ENCODE results near the gene FGG. TPM values are rescaled to one million over a fixed set of nuclear protein-coding genes. Genes with fewer than 3 reads are reported as not detected.

Gene FGG
- total RNA-seq, 1 donor = not detected

DNA sequence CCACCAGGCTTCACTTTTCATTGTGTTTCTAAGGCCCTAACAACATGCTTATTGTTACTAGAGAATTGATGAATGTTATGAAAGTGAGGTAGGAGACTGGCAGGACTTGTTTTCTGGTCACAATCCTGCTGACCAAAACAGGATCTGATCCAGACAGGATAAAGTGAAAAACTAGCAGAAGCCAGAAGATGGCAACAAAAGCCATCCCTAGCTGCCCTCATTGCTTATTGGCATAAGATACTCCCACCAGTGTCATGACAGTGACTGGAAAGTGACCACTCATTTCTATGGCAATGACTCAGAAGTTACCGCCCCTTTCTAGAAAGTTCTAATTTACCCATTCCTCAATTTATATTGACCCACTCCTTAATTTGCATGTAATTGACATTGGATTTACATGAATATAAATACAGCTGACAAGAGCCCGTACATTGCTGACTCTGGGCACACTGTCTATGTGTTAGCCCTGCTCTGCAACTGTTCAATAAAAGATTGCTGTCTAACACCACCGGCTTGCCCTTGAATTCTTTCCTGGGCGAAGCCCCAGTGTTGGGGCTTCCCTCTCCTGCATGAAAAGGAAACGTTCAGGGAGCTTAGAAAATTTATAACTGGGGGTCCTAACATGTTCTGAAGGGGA lies 30.0 kb upstream of the FGG start:
- H3K4me1 ChIP-seq (ENCODE audit: insufficient read depth, low read length) = peaks cover 1% of the 10 kb centered on the region
- H3K27ac ChIP-seq (ENCODE audit: low read depth, low read length) = no peak overlapping the region
- no peaks in the 10 kb centered on the region for H3K36me3 ChIP-seq (ENCODE audit: insufficient read depth, low read length)

GRCh38 chr4:154640999-154641398 lies 28.5 kb upstream of the FGG start:
- DNase-seq (ENCODE audit: insufficient read length, low spot score, missing footprints) = no peak
- no peak overlapping the region for H3K4me2 ChIP-seq (ENCODE audit: insufficient read depth, low read length)
- no peak for TF ChIP-seq CTCF (IDR thresholded peaks at IDR 0.05; ENCODE audit: extremely low read depth, low read depth, low read length)

More for the DNA sequence above, 30.0 kb upstream of the FGG start:
- H3K4me2 ChIP-seq (ENCODE audit: insufficient read depth, low read length) = no peak overlapping the region
- no peak overlapping the region for H2AFZ ChIP-seq (ENCODE audit: low read length)
- DNase-seq (ENCODE audit: insufficient read length, low spot score, missing footprints) = no peak
- H3K9me3 ChIP-seq (ENCODE audit: low read depth, low read length) = no peaks in the 10 kb centered on the region
- no peaks in the 10 kb centered on the region for H4K20me1 ChIP-seq (ENCODE audit: insufficient read depth, low read length)
- TF ChIP-seq CTCF (IDR thresholded peaks at IDR 0.05; ENCODE audit: extremely low read depth, low read depth, low read length) = no peak
- H3K27me3 ChIP-seq (ENCODE audit: insufficient read depth, low read length) = no peaks in the 10 kb centered on the region
- no peaks in the 10 kb centered on the region for H3K79me2 ChIP-seq (ENCODE audit: insufficient read depth, low read length)
- no peak overlapping the region for H3K4me3 ChIP-seq (ENCODE audit: insufficient read depth, low read length)

DNA sequence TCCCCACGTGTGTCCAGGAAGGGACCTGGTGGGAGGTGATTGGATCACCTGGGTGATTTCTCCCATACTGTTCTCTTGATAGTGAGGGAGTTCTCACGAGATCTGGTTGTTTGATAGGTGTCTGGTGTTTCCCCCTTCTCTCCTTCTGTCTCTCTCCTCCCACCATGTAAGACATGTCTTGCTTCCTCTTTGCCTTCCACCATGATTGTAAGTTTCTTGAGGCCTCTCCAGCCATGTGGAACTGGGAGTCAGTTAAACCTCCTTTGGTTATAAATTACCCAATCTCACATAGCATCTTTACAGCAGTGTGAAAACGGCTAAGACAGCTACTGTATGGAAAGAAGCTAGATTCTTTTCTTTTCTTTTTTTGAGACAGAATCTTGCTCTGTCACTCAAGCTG lies 21.6 kb upstream of the FGG start:
- peaks cover 12% of the 10 kb centered on the region for H3K27me3 ChIP-seq (ENCODE audit: insufficient read depth, low read length)
- no peak overlapping the region for H3K27ac ChIP-seq (ENCODE audit: low read depth, low read length)
- no peak for DNase-seq (ENCODE audit: insufficient read length, low spot score, missing footprints)
- H4K20me1 ChIP-seq (ENCODE audit: insufficient read depth, low read length) = no peaks in the 10 kb centered on the region
- no peaks in the 10 kb centered on the region for H3K9me3 ChIP-seq (ENCODE audit: low read depth, low read length)
- no peak for TF ChIP-seq CTCF (IDR thresholded peaks at IDR 0.05; ENCODE audit: extremely low read depth, low read depth, low read length)
- H3K4me1 ChIP-seq (ENCODE audit: insufficient read depth, low read length) = peaks cover 4% of the 10 kb centered on the region
- H3K4me3 ChIP-seq (ENCODE audit: insufficient read depth, low read length) = no peak overlapping the region
- no peak overlapping the region for H2AFZ ChIP-seq (ENCODE audit: low read length)
- no peaks in the 10 kb centered on the region for H3K79me2 ChIP-seq (ENCODE audit: insufficient read depth, low read length)
- H3K36me3 ChIP-seq (ENCODE audit: insufficient read depth, low read length) = no peaks in the 10 kb centered on the region
- H3K4me2 ChIP-seq (ENCODE audit: insufficient read depth, low read length) = no peak overlapping the region

More at GRCh38 chr4:154640999-154641398, 28.5 kb upstream of the FGG start:
- H3K4me1 ChIP-seq (ENCODE audit: insufficient read depth, low read length) = peaks cover 4% of the 10 kb centered on the region
- no peak overlapping the region for H3K27ac ChIP-seq (ENCODE audit: low read depth, low read length)
- H2AFZ ChIP-seq (ENCODE audit: low read length) = no peak overlapping the region
- H3K79me2 ChIP-seq (ENCODE audit: insufficient read depth, low read length) = no peaks in the 10 kb centered on the region
- no peaks in the 10 kb centered on the region for H3K36me3 ChIP-seq (ENCODE audit: insufficient read depth, low read length)
- H3K27me3 ChIP-seq (ENCODE audit: insufficient read depth, low read length) = no peaks in the 10 kb centered on the region
- no peaks in the 10 kb centered on the region for H4K20me1 ChIP-seq (ENCODE audit: insufficient read depth, low read length)
- no peaks in the 10 kb centered on the region for H3K9me3 ChIP-seq (ENCODE audit: low read depth, low read length)
- no peak overlapping the region for H3K4me3 ChIP-seq (ENCODE audit: insufficient read depth, low read length)

GRCh38 chr4:154631828-154632227 lies 19.4 kb upstream of the FGG start:
- Histone ChIP-seq H3K27ac (ENCODE audit: low read depth, low read length) (no peak overlapping the region), H3K9me3 (ENCODE audit: low read depth, low read length) (no peaks in the 10 kb centered on the region), H3K4me2 (ENCODE audit: insufficient read depth, low read length) (no peak overlapping the region), H3K36me3 (ENCODE audit: insufficient read depth, low read length) (no peaks in the 10 kb centered on the region), H2AFZ (ENCODE audit: low read length) (no peak overlapping the region), H3K4me1 (ENCODE audit: insufficient read depth, low read length) (peaks cover 3% of the 10 kb centered on the region), H3K4me3 (ENCODE audit: insufficient read depth, low read length) (no peak overlapping the region), H4K20me1 (ENCODE audit: insufficient read depth, low read length) (no peaks in the 10 kb centered on the region), H3K79me2 (ENCODE audit: insufficient read depth, low read length) (no peaks in the 10 kb centered on the region), H3K27me3 (ENCODE audit: insufficient read depth, low read length) (peaks cover 32% of the 10 kb centered on the region)
- no peak for TF ChIP-seq CTCF (IDR thresholded peaks at IDR 0.05; ENCODE audit: extremely low read depth, low read depth, low read length)
- no peak for DNase-seq (ENCODE audit: insufficient read length, low spot score, missing footprints)
